SU-DHL-6 (cell line): ENCODE measurements around the gene IL13.

Experiments used
- CTCF ChIP-seq: fragments of 200-600 bp; sonication (generic); IDR thresholded peaks from one replicate; pipeline ENCODE4 v1.5.1; 2017; ENCODE audit warnings: antibody characterized with exemption, mild to moderate bottlenecking, low read length, moderate library complexity; ENCODE audit not compliant: insufficient read depth, poor library complexity, severe bottlenecking
- EZH2phosphoT487 ChIP-seq: fragments of 200-600 bp; sonication (generic), shearing (Covaris generic); conservative IDR thresholded peaks from 2 replicates; pipeline ENCODE4 v1.6.1; 2018; ENCODE audit warnings: mild to moderate bottlenecking, antibody characterized with exemption, low read length, moderate library complexity, mixed read lengths

- TF ChIP-seq CTCF, result no peak
- TF ChIP-seq EZH2phosphoT487, result no peak
These were observed 7.7 kb downstream of the IL13 start for GRCh38 chr5:132665574-132666080.
